NB4 (cell line): ENCODE measurements around the gene DPH2.

Experiments
- DNase-seq: peaks from one replicate; pipeline ENCODE4 v3.0.0; 2010; ENCODE audit warnings: low read depth
- H3K4me3 ChIP-seq: one replicate; pipeline ENCODE4 v1.5.1; 2011; ENCODE audit warnings: mild to moderate bottlenecking, low read depth, low read length, moderate library complexity
- MAX ChIP-seq: IDR thresholded peaks from 2 replicates; pipeline ENCODE4 v1.6.1; 2011; ENCODE audit warnings: low read depth, low read length
- MYC ChIP-seq: IDR thresholded peaks from 2 replicates; pipeline ENCODE4 v1.6.1; 2011; ENCODE audit warnings: low read depth, low read length
- POLR2A ChIP-seq: IDR thresholded peaks from 2 replicates; pipeline ENCODE4 v1.6.1; 2011; ENCODE audit warnings: mild to moderate bottlenecking; ENCODE audit not compliant: insufficient read length; ENCODE audit errors: extremely low read depth
- TF ChIP-seq, protein P1 (sequence below): IDR thresholded peaks from one replicate; pipeline ENCODE4 v1.5.1; 2012; ENCODE audit warnings: low read depth, low read length

Gene DPH2

DNA sequence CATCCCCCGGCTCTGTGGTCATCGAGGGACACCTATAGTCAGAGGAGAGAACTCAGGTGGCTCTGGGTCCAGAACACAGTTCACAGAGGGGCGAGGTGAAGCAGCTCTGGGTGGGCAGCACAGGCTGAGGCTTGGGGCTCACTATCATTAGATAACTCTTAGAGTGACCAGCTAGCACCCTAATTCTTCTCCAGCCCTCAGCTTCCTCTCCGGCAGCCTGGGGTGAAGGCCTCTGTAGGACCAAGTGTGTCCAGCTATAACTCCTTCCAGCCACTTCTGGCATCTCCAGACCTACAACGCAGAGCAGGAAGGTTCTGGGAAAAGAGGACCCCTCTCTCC lies 34.9 kb upstream of the DPH2 start:
- no peak for DNase-seq
- no peak overlapping the region for H3K4me3 ChIP-seq
- TF ChIP-seq POLR2A (no peak), MYC (no peak), MAX (no peak)
- TF ChIP-seq, protein P1, sequence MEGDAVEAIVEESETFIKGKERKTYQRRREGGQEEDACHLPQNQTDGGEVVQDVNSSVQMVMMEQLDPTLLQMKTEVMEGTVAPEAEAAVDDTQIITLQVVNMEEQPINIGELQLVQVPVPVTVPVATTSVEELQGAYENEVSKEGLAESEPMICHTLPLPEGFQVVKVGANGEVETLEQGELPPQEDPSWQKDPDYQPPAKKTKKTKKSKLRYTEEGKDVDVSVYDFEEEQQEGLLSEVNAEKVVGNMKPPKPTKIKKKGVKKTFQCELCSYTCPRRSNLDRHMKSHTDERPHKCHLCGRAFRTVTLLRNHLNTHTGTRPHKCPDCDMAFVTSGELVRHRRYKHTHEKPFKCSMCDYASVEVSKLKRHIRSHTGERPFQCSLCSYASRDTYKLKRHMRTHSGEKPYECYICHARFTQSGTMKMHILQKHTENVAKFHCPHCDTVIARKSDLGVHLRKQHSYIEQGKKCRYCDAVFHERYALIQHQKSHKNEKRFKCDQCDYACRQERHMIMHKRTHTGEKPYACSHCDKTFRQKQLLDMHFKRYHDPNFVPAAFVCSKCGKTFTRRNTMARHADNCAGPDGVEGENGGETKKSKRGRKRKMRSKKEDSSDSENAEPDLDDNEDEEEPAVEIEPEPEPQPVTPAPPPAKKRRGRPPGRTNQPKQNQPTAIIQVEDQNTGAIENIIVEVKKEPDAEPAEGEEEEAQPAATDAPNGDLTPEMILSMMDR, result no peak

DNA sequence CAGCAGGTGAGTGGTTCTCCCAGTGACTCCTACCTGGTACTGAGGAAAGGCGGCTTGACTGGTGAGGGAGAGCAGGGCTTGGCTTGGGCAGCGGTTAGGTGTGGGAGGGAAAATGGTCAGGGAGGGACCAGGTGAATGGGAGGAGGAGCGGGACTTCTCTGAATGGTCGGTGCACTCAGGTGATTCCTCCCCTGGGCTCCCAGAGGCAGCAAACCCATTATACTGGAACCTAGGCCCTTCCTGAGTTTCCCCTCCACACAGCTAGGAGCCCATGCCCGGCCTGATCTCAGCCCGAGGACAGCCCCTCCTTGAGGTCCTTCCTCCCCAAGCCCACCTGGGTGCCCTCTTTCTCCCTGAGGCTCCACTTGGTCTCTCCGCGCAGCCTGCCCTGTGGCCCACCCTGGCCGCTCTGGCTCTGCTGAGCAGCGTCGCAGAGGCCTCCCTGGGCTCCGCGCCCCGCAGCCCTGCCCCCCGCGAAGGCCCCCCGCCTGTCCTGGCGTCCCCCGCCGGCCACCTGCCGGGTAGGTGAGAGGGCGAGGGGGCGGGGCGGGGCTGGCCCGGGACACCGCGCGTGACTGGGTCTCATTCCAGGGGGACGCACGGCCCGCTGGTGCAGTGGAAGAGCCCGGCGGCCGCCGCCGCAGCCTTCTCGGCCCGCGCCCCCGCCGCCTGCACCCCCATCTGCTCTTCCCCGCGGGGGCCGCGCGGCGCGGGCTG lies 33.9 kb upstream of the DPH2 start:
- no peak for TF ChIP-seq POLR2A
- no peak overlapping the region for H3K4me3 ChIP-seq
- DNase-seq, result no peak

- TF ChIP-seq MAX (no peak), MYC (no peak), POLR2A (no peak)
- TF ChIP-seq, protein P1, result no peak
- H3K4me3 ChIP-seq, result no peak overlapping the region
- DNase-seq, result peak; percentile 26
Measured at GRCh38 chr1:43936431-43937151, 33.2 kb upstream of the DPH2 start.

DNA sequence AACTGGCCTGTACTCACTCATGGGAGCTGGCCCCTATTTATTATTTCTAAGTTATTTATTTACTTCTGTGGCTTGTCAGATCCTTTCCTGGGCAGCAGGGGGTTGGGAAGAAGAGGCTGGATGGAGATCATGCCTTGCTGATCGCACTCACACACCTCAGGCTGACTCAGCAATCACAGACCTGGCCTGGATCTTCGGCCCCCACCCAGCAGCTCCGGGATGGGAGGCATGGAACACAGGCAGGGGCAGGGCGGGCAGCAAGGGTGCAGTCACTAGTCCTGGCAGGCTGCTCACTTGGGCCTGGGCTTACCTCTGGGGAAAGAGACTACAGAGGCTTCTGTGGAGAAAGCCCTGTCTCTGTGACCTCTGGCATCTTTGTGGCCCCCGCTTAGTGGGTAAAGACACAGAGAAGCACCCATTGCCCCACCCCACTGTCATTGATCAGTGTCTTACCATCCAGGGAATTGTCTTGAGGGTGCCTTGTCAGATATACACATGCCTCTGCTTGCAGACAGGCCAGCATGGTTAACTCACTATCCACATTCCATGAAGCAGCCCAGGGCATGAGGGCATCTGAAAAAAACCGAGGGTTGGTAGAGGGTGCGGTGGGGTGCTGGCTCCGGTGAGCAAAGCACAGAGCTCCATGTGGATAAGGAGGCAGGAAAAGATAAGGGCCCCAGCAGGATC lies 32.5 kb upstream of the DPH2 start:
- H3K4me3 ChIP-seq, result no peak overlapping the region
- TF ChIP-seq, protein P1, result no peak
- no peak for TF ChIP-seq MYC
- TF ChIP-seq POLR2A, result no peak
- TF ChIP-seq MAX, result no peak

DNA sequence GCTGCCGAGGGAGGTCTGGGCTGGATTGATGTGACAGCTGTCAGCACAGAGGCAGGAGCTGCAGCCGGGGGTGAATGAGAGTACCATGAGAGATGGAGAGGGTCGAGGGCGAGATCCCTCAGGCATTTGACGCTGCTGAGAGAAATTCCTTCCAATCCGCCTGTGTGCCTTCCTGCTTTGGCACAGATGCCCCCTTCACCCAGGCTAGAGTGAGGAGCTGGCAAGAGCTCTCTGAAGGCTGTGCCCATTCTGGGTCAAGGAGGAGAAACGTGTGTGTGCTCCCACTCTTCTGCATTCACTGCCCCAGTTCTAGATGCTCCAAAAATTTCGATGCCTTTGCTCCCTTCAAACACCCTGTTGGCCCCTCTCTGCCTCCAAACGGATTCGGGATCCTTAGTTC lies 31.4 kb upstream of the DPH2 start:
- H3K4me3 ChIP-seq, result no peak overlapping the region
- TF ChIP-seq POLR2A (no peak), MAX (no peak), MYC (no peak)
- TF ChIP-seq, protein P1, result no peak
- no peak for DNase-seq

More for the DNA sequence above, 32.5 kb upstream of the DPH2 start:
- no peak for DNase-seq
